HTERT RPE-1 (cell line): Measurements from ENCODE around the gene AKR1B1.
"Not testable (repeated sequence)": the region's sequence is repeated elsewhere in the genome, so short reads cannot be mapped to it uniquely, and the experiment has no call there.

Experiments used
- in situ Hi-C: fragments of 300-500 bp; cut with MboI; formaldehyde crosslinking; loops from 4 replicates; pipeline ENCODE4 v1.14.3; 2020; ENCODE audit warnings: low sequenced_read_pairs

Gene AKR1B1

GRCh38 chr7:134458806-134459698 lies at the start of gene AKR1B1:
AKR1B1 (minus strand) TSS chr7:134459100; CDS start chr7:134459062, 38 bp downstream.
- in situ Hi-C loops, result no loop called here

GRCh38 chr7:134505856-134506255 lies 47.0 kb upstream of the AKR1B1 start:
- in situ Hi-C loops, result no loop called here

- in situ Hi-C loops, result no loop called here
Observed at GRCh38 chr7:134504660-134505164, 45.8 kb upstream of the AKR1B1 start.

GRCh38 chr7:134502463-134503371 lies 43.8 kb upstream of the AKR1B1 start:
- in situ Hi-C loops, result no loop called here

- in situ Hi-C loops, result no loop called here
Observed at GRCh38 chr7:134500982-134501381, 42.1 kb upstream of the AKR1B1 start.

GRCh38 chr7:134500406-134500805 lies 41.5 kb upstream of the AKR1B1 start:
- in situ Hi-C loops, result no loop called here

- in situ Hi-C loops, result no loop called here
Observed at GRCh38 chr7:134495546-134495945, 36.6 kb upstream of the AKR1B1 start.

GRCh38 chr7:134493091-134493490 lies 34.2 kb upstream of the AKR1B1 start:
- in situ Hi-C loops, result no loop called here

GRCh38 chr7:134487721-134488120 lies 28.8 kb upstream of the AKR1B1 start:
- in situ Hi-C loops, result not testable (repeated sequence)

GRCh38 chr7:134485203-134485602 lies 26.3 kb upstream of the AKR1B1 start:
- in situ Hi-C loops, result no loop called here

GRCh38 chr7:134483296-134483695 lies 24.4 kb upstream of the AKR1B1 start:
- in situ Hi-C loops, result no loop called here

- in situ Hi-C loops, result no loop called here
Observed at GRCh38 chr7:134482858-134483257, 24.0 kb upstream of the AKR1B1 start.

- in situ Hi-C loops, result no loop called here
Observed at GRCh38 chr7:134481167-134481566, 22.3 kb upstream of the AKR1B1 start.

- in situ Hi-C loops, result no loop called here
Observed at GRCh38 chr7:134480730-134481129, 21.8 kb upstream of the AKR1B1 start.

- in situ Hi-C loops, result no loop called here
Observed at GRCh38 chr7:134480202-134480601, 21.3 kb upstream of the AKR1B1 start.

GRCh38 chr7:134478707-134479106 lies 19.8 kb upstream of the AKR1B1 start:
- in situ Hi-C loops, result no loop called here

- in situ Hi-C loops, result no loop called here
Observed at GRCh38 chr7:134477954-134478353, 19.1 kb upstream of the AKR1B1 start.

GRCh38 chr7:134476044-134476443 lies 17.1 kb upstream of the AKR1B1 start:
- in situ Hi-C loops, result no loop called here

GRCh38 chr7:134474828-134475227 lies 15.9 kb upstream of the AKR1B1 start:
- in situ Hi-C loops, result no loop called here

- in situ Hi-C loops, result no loop called here
Observed at GRCh38 chr7:134473861-134474291, 15.0 kb upstream of the AKR1B1 start.

- in situ Hi-C loops, result no loop called here
Observed at GRCh38 chr7:134472572-134473244, 13.8 kb upstream of the AKR1B1 start.
